ENCODE measurements around the gene SFTPD. TPM values are rescaled to one million over a fixed set of nuclear protein-coding genes. Genes with fewer than 3 reads are reported as not detected.

The SFTPD gene
- total and polyA plus RNA-seq, 7 donors, result 0.03 to 0.21 (median 0.07) TPM; not detected in 4

GRCh38 chr10:79938728-79939406 lies 10.0 kb downstream of the SFTPD start:
- Histone ChIP-seq H3K4me3 (no peak overlapping the region), H3K9me3 (no peaks in the 10 kb centered on the region), H3K36me3 (ENCODE audit: insufficient read depth in 1 of 2, low read depth in 1 of 2) (no peaks in the 10 kb centered on the region), H3K27me3 (ENCODE audit: insufficient read depth in 3 of 3, low read length in 2 of 3) (no peaks in the 10 kb centered on the region), H3K27ac (no peak overlapping the region), H3K4me1 (no peaks in the 10 kb centered on the region)
- WGBS, 3 donors, result 74 to 79% (median 75%) methylated on average over 6 of the region's 6 CpGs
- TF ChIP-seq, protein P1, sequence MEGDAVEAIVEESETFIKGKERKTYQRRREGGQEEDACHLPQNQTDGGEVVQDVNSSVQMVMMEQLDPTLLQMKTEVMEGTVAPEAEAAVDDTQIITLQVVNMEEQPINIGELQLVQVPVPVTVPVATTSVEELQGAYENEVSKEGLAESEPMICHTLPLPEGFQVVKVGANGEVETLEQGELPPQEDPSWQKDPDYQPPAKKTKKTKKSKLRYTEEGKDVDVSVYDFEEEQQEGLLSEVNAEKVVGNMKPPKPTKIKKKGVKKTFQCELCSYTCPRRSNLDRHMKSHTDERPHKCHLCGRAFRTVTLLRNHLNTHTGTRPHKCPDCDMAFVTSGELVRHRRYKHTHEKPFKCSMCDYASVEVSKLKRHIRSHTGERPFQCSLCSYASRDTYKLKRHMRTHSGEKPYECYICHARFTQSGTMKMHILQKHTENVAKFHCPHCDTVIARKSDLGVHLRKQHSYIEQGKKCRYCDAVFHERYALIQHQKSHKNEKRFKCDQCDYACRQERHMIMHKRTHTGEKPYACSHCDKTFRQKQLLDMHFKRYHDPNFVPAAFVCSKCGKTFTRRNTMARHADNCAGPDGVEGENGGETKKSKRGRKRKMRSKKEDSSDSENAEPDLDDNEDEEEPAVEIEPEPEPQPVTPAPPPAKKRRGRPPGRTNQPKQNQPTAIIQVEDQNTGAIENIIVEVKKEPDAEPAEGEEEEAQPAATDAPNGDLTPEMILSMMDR (IDR thresholded peaks at IDR 0.05), result no peak
- intact Hi-C loops (cut with DNase I), result no loop called here
- DNase-seq (peak in 1 of 2 donors; percentile 69), ATAC-seq (peak in 2 of 4 donors; percentile 33 to 35)

- ATAC-seq (no peak), DNase-seq (no peak)
- intact Hi-C loops (cut with DNase I), result no loop called here
- TF ChIP-seq, protein P1 (IDR thresholded peaks at IDR 0.05), result no peak
- Histone ChIP-seq H3K36me3 (ENCODE audit: insufficient read depth in 1 of 2, low read depth in 1 of 2) (no peaks in the 10 kb centered on the region), H3K9me3 (no peaks in the 10 kb centered on the region), H3K27ac (no peak overlapping the region), H3K4me3 (no peak overlapping the region), H3K27me3 (ENCODE audit: insufficient read depth in 3 of 3, low read length in 2 of 3) (no peaks in the 10 kb centered on the region), H3K4me1 (no peaks in the 10 kb centered on the region)
- WGBS, 3 donors, result 58 to 71% (median 61%) methylated on average over 10 of the region's 10 CpGs
Measured at GRCh38 chr10:79937701-79938151, 11.2 kb downstream of the SFTPD start.

DNA sequence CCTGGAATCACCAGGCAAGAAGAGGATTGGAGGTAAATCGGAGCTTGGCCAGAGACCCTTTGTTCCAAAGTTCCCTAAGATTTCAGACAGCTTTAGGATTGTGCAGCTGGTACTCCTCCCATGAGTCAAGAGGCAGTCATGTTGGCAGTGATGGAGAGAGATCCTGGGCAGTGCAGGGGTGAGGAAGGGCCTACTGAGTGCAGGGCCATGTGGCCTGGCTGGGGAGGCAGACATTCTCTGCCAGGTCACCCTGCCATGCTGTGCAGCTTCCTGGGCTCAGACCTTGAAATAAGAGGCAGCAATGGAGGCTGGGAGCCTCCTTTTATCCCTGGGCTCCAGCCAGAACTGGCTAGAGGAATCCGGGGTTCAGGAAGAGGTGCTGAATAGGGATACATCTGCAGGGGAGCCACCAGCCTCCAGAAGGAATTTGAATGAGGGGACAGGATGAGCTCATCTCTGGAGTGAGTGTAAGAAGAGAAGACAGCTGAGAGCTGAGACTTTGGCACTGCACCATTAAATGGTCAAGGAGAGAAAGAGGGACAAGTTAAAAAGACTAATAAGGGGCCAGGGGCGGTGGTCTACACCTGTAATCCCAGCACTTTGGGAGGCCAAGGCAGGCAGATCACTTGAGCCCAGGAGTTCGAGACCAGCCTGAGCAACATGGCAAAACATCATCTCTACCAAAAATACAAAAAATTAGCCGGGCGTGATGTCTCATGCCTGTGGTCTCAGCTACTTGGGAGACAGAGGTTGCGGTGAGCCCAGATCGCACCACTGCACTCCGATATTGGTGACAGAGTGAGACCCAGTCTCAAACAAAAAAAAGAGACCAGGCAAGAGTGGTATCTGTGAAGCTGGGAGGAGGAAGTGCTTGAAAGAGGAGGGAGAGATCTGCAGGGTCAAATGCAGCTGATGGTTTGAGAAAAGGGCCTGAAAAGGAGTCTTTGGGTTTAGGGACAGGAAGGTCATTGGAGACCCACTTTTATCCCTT lies 12.0 kb downstream of the SFTPD start:
- ATAC-seq (no peak), DNase-seq (no peak)
- TF ChIP-seq, protein P1 (IDR thresholded peaks at IDR 0.05), result no peak
- Histone ChIP-seq H3K36me3 (ENCODE audit: insufficient read depth in 1 of 2, low read depth in 1 of 2) (no peaks in the 10 kb centered on the region), H3K27me3 (ENCODE audit: insufficient read depth in 3 of 3, low read length in 2 of 3) (no peaks in the 10 kb centered on the region), H3K9me3 (no peaks in the 10 kb centered on the region), H3K4me1 (no peaks in the 10 kb centered on the region), H3K4me3 (no peak overlapping the region), H3K27ac (no peak overlapping the region)
- 68 to 80% (median 70%) methylated on average over 8 to 9 of the region's 9 CpGs for WGBS, 3 donors
- intact Hi-C loops (cut with DNase I), result no loop called here

- Histone ChIP-seq H3K4me3 (no peak overlapping the region), H3K36me3 (ENCODE audit: insufficient read depth in 1 of 2, low read depth in 1 of 2) (no peaks in the 10 kb centered on the region), H3K4me1 (no peaks in the 10 kb centered on the region), H3K9me3 (no peaks in the 10 kb centered on the region), H3K27me3 (ENCODE audit: insufficient read depth in 3 of 3, low read length in 2 of 3) (no peaks in the 10 kb centered on the region), H3K27ac (no peak overlapping the region)
- TF ChIP-seq, protein P1 (IDR thresholded peaks at IDR 0.05), result no peak
- DNase-seq (no peak), ATAC-seq (no peak)
- intact Hi-C loops (cut with DNase I), result no loop called here
- WGBS, 3 donors, result 91 to 94% (median 93%) methylated on average over 3 of the region's 3 CpGs
Measured at GRCh38 chr10:79933961-79934360, 14.9 kb downstream of the SFTPD start.

Measured in psoas muscle (tissue), 8 donors.